CD14-positive monocyte (primary cell): ENCODE data around the gene ZCCHC10. TPM values are rescaled to one million over a fixed set of nuclear protein-coding genes. Genes with fewer than 3 reads are reported as not detected.
"Not testable (repeated sequence)": the region's sequence is repeated elsewhere in the genome, so short reads cannot be mapped to it uniquely, and the experiment has no call there.

Experiments used
- DNase-seq, 3 donors: peaks; one replicate each; pipeline ENCODE4 v3.0.0-alpha.2; 2011 to 2022
- H2AFZ ChIP-seq: 2 replicates; pipeline ENCODE4 v1.6.0; 2012; ENCODE audit warnings: mild to moderate bottlenecking, low read depth, low read length, inconsistent platforms; ENCODE audit not compliant: insufficient read depth, poor library complexity, severe bottlenecking
- H3K27ac ChIP-seq, 2 donors: 1 replicate in 1 of 2; 2 replicates in 1 of 2; pipeline ENCODE4 v1.5.1; 2012 to 2013; ENCODE audit warnings: low read length in 2 of 2, control low read depth in 1 of 2, inconsistent platforms in 1 of 2, low read depth in 1 of 2, mild to moderate bottlenecking in 1 of 2
- H3K27me3 ChIP-seq, 2 donors: one replicate each; pipeline versions ENCODE4 v1.6.0 to v1.6.1; 2011 to 2013; ENCODE audit warnings: low read length in 2 of 2; ENCODE audit not compliant: control insufficient read depth in 2 of 2, insufficient read depth in 2 of 2
- H3K36me3 ChIP-seq, 2 donors: replicated peaks in 1 of 2; 1 replicate in 1 of 2; 2 replicates in 1 of 2; pipeline versions ENCODE4 v1.5.1 to v1.6.1; 2012 to 2013; ENCODE audit warnings: low read length in 2 of 2, control low read depth in 1 of 2, inconsistent platforms in 1 of 2, mild to moderate bottlenecking in 1 of 2; ENCODE audit not compliant: insufficient read depth in 2 of 2, control insufficient read depth in 1 of 2
- H3K4me1 ChIP-seq, 2 donors: 1 replicate in 1 of 2; 2 replicates in 1 of 2; pipeline versions ENCODE4 v1.5.1 to v1.6.1; 2012 to 2013; ENCODE audit warnings: low read length in 2 of 2, control low read depth in 1 of 2, inconsistent platforms in 1 of 2, mild to moderate bottlenecking in 1 of 2, moderate library complexity in 1 of 2; ENCODE audit not compliant: insufficient read depth in 2 of 2, control insufficient read depth in 1 of 2
- H3K4me2 ChIP-seq: replicated peaks from 2 replicates; pipeline ENCODE3; 2012; ENCODE audit warnings: low read length, moderate library complexity, mild to moderate bottlenecking; ENCODE audit not compliant: poor library complexity, severe bottlenecking; ENCODE audit errors: extremely low read depth
- H3K4me3 ChIP-seq, 3 experiments: fragments of 200-600 bp in 1 of 3; sonication (generic) in 1 of 3; replicated peaks in 1 of 3; 1 replicate in 2 of 3; 2 replicates in 1 of 3; pipeline ENCODE4 v1.5.1; 2011 to 2013; ENCODE audit warnings: low read length in 3 of 3, mild to moderate bottlenecking in 3 of 3, control low read depth in 2 of 3, low read depth in 2 of 3, inconsistent platforms in 1 of 3, moderate library complexity in 1 of 3
- H3K79me2 ChIP-seq: 2 replicates; pipeline ENCODE4 v1.6.0; 2012; ENCODE audit warnings: mild to moderate bottlenecking, control low read depth, inconsistent platforms, low read length, moderate library complexity; ENCODE audit not compliant: insufficient read depth
- H3K9ac ChIP-seq: 2 replicates; pipeline ENCODE4 v1.6.0; 2017; ENCODE audit warnings: low read length, mild to moderate bottlenecking; ENCODE audit not compliant: insufficient read depth, poor library complexity, severe bottlenecking
- H3K9me3 ChIP-seq, 2 donors: replicated peaks in 1 of 2; 1 replicate in 1 of 2; 2 replicates in 1 of 2; pipeline versions ENCODE4 v1.5.1 to v1.6.1; 2012 to 2013; ENCODE audit warnings: low read length in 2 of 2, control low read depth in 1 of 2; ENCODE audit not compliant: control insufficient read depth in 1 of 2, insufficient read depth in 1 of 2
- H4K20me1 ChIP-seq: 2 replicates; pipeline ENCODE4 v1.6.0; 2012; ENCODE audit warnings: mild to moderate bottlenecking, low read length, control low read depth, moderate library complexity; ENCODE audit not compliant: insufficient read depth
- H3K27ac Mint-ChIP-seq, 7 donors: one replicate each; pipeline ENCODE4 v1.8.0; 2020; ENCODE audit warnings: mild to moderate bottlenecking in 7 of 7, mixed read lengths in 7 of 7, moderate library complexity in 6 of 7, inconsistent platforms in 2 of 7
- H3K27me3 Mint-ChIP-seq, 3 donors: one replicate each; pipeline ENCODE4 v1.8.0; 2021 to 2022; ENCODE audit warnings: low read depth in 3 of 3, mild to moderate bottlenecking in 3 of 3, mixed read lengths in 3 of 3, moderate library complexity in 3 of 3, inconsistent platforms in 1 of 3
- H3K36me3 Mint-ChIP-seq, 2 donors: one replicate each; pipeline ENCODE4 v1.8.0; 2020; ENCODE audit warnings: mixed read lengths in 2 of 2, inconsistent platforms in 1 of 2, mild to moderate bottlenecking in 1 of 2
- H3K4me1 Mint-ChIP-seq: one replicate; pipeline ENCODE4 v1.8.0; 2020; ENCODE audit warnings: mild to moderate bottlenecking, mixed read lengths
- H3K4me3 Mint-ChIP-seq, 2 donors: one replicate each; pipeline ENCODE4 v1.8.0; 2020; ENCODE audit warnings: mild to moderate bottlenecking in 2 of 2, mixed read lengths in 2 of 2, moderate library complexity in 1 of 2
- H3K9me3 Mint-ChIP-seq, 7 donors: one replicate each; pipeline ENCODE4 v1.8.0; 2020 to 2022; ENCODE audit warnings: mixed read lengths in 7 of 7, mild to moderate bottlenecking in 6 of 7, moderate library complexity in 6 of 7, inconsistent platforms in 2 of 7
- WGBS: methylation state at CpG from one replicate; pipeline ENCODE4 v1.1.5; 2013; ENCODE audit warnings: missing lambda C conversion rate; ENCODE audit not compliant: insufficient coverage; 5-methylcytosine and 5-hydroxymethylcytosine counted together
- intact Hi-C, 2 donors: fragments of 100-400 bp; cut with micrococcal nuclease; formaldehyde crosslinking; loops; one replicate each; pipeline versions ENCODE4 v1.15.0 to v1.15.1; 2023
- polyA plus RNA-seq, 3 donors: library from polyadenylated mRNA; depleted of rRNA in 1 of 3; unstranded in 2 of 3; stranded (reverse) in 1 of 3; fragments of 300-500 nt in 2 of 3; fragments of >200 nt in 1 of 3; fragmentation: Illumina TruSeq in 2 of 3; gene quantifications; 1 replicate in 2 of 3; 2 replicates in 1 of 3; pipeline ENCODE4 v1.2.3, GENCODE V29; 2012 to 2021
- TF ChIP-seq, protein P1 (sequence below): fragments of 200-600 bp; IDR thresholded peaks from one replicate; pipeline ENCODE4 v1.8.0; 2022; ENCODE audit warnings: antibody characterized with exemption, mild to moderate bottlenecking

ZCCHC10 gene
- polyA plus RNA-seq, 3 donors, result 10.7 to 52.7 (median 45.3) TPM

DNA sequence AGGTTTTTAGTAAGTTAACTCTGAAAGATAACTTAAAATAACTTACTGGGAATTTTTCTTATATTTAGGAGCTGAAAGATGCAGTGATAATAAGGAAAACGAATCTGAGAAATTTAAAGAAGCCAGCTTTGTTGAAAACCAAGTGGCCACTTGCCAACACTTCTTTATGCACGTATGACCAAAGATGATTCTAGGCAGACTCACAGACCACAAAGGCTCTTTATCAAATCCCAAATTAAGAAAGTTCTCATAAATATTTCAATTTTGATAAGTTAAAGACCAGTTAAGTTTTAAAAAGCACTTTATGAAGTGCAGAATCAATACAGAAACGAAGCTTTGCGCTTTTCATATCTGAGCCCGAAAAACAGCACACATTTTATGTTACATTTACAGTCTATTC lies 64.5 kb downstream of the ZCCHC10 start:
- H3K9ac ChIP-seq, result peak overlapping the region; percentile 99
- no peaks in the 10 kb centered on the region for H3K9me3 Mint-ChIP-seq
- peak overlapping the region; percentile 70 for H3K4me2 ChIP-seq
- peak overlapping the region; percentile 94 to 99 (median 97) for H3K27ac Mint-ChIP-seq
- peaks cover 3 to 18% of the 10 kb centered on the region in 2 donors for H3K36me3 Mint-ChIP-seq
- WGBS, result no CpG with 5 or more reads among the region's 5 CpGs
- H3K27me3 Mint-ChIP-seq, result no peaks in the 10 kb centered on the region
- DNase-seq, result peak in 1 of 3 donors; percentile 4
- no peaks in the 10 kb centered on the region for H3K27me3 ChIP-seq
- H2AFZ ChIP-seq, result no peak overlapping the region
- peak overlapping the region; percentile 85 to 93 (median 86) for H3K4me3 ChIP-seq
- H3K4me1 Mint-ChIP-seq, result peaks cover 32% of the 10 kb centered on the region
- no peaks in the 10 kb centered on the region for H3K36me3 ChIP-seq
- peak overlapping the region in 1 of 2 donors; percentile 99 for H3K27ac ChIP-seq
- H3K4me1 ChIP-seq, result peaks cover 21 to 28% of the 10 kb centered on the region in 2 donors
- TF ChIP-seq, protein P1, sequence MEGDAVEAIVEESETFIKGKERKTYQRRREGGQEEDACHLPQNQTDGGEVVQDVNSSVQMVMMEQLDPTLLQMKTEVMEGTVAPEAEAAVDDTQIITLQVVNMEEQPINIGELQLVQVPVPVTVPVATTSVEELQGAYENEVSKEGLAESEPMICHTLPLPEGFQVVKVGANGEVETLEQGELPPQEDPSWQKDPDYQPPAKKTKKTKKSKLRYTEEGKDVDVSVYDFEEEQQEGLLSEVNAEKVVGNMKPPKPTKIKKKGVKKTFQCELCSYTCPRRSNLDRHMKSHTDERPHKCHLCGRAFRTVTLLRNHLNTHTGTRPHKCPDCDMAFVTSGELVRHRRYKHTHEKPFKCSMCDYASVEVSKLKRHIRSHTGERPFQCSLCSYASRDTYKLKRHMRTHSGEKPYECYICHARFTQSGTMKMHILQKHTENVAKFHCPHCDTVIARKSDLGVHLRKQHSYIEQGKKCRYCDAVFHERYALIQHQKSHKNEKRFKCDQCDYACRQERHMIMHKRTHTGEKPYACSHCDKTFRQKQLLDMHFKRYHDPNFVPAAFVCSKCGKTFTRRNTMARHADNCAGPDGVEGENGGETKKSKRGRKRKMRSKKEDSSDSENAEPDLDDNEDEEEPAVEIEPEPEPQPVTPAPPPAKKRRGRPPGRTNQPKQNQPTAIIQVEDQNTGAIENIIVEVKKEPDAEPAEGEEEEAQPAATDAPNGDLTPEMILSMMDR, result no peak
- H3K79me2 ChIP-seq, result peaks cover 64% of the 10 kb centered on the region
- peak overlapping the region; percentile 90 to 97 for H3K4me3 Mint-ChIP-seq
- H4K20me1 ChIP-seq, result peaks cover 57% of the 10 kb centered on the region
- H3K9me3 ChIP-seq, result no peaks in the 10 kb centered on the region
- intact Hi-C loops, result loop anchor here (2.0 to 10.0 kb wide), 3 partner anchors 47 to 65 kb away; partner anchors contain the start of gene ZCCHC10 (in 2 of the 2)

- peaks cover 32% of the 10 kb centered on the region for H3K4me1 Mint-ChIP-seq
- peaks cover 63% of the 10 kb centered on the region for H4K20me1 ChIP-seq
- peak overlapping the region; percentile 70 for H3K4me2 ChIP-seq
These were observed 65.1 kb downstream of the ZCCHC10 start for GRCh38 chr5:132961123-132961815.

GRCh38 chr5:132956166-132956799 lies 70.1 kb downstream of the ZCCHC10 start:
- H3K27me3 ChIP-seq, H3K4me3 ChIP-seq, intact Hi-C loops, H3K4me3 Mint-ChIP-seq, H3K9me3 Mint-ChIP-seq, H3K27me3 Mint-ChIP-seq, H3K9me3 ChIP-seq, H2AFZ ChIP-seq, H3K9ac ChIP-seq, DNase-seq, H3K27ac ChIP-seq, H3K4me2 ChIP-seq: not testable (repeated sequence)
- WGBS, result 100% methylated on average over 1 of the region's 6 CpGs
- peak overlapping the region in 1 of 7 donors; percentile 48 for H3K27ac Mint-ChIP-seq
- H4K20me1 ChIP-seq, result peaks cover 97% of the 10 kb centered on the region
- H3K79me2 ChIP-seq, result peaks cover 96% of the 10 kb centered on the region
- H3K36me3 ChIP-seq, result peaks cover 10 to 19% of the 10 kb centered on the region in 2 donors
- H3K4me1 Mint-ChIP-seq, result peaks cover 17% of the 10 kb centered on the region
- H3K36me3 Mint-ChIP-seq, result peaks cover 17 to 51% of the 10 kb centered on the region in 2 donors
- peaks cover 6 to 11% of the 10 kb centered on the region in 2 donors for H3K4me1 ChIP-seq

More at GRCh38 chr5:132961123-132961815, 65.1 kb downstream of the ZCCHC10 start:
- Histone ChIP-seq H3K4me1 (peaks cover 21 to 28% of the 10 kb centered on the region in 2 donors), H3K9ac (peak overlapping the region; percentile 99), H3K79me2 (peaks cover 70% of the 10 kb centered on the region), H3K4me3 (peak overlapping the region in 1 of 3 experiments; percentile 85)
- not testable (repeated sequence) for H3K27me3 ChIP-seq, H3K9me3 Mint-ChIP-seq, H3K27ac ChIP-seq, H3K9me3 ChIP-seq, H3K36me3 ChIP-seq, H3K27me3 Mint-ChIP-seq, DNase-seq, H2AFZ ChIP-seq
- intact Hi-C loops, result loop anchor here in 1 of 2 donors (5.0 to 10.0 kb wide), 2 partner anchors 46 to 66 kb away; partner anchors contain the start of gene ZCCHC10
- H3K4me3 Mint-ChIP-seq, result peak overlapping the region in 1 of 2 donors; percentile 90
- WGBS, result 97% methylated on average over 9 of the region's 11 CpGs
- H3K36me3 Mint-ChIP-seq, result peaks cover 3 to 22% of the 10 kb centered on the region in 2 donors
- peak overlapping the region in 3 of 7 donors; percentile 46 to 99 (median 97) for H3K27ac Mint-ChIP-seq
